Measurements from ENCODE around the gene HLA-DOB.
"Not testable (repeated sequence)": the region's sequence is repeated elsewhere in the genome, so short reads cannot be mapped to it uniquely, and the experiment has no call there.

Gene HLA-DOB

GRCh38 chr6:32815115-32815514 is 1.7 kb downstream of the HLA-DOB start:
- Histone ChIP-seq H4K8ac (ENCODE audit: low read depth, low read length) (no peak overlapping the region), H3K4ac (ENCODE audit: low read depth, low read length) (no peak overlapping the region), H2AK5ac (ENCODE audit: low read length) (no peak overlapping the region), H2BK120ac (ENCODE audit: low read depth, low read length) (no peak overlapping the region), H3K79me2 (ENCODE audit: control insufficient read depth, insufficient read depth, low read length) (no peaks in the 10 kb centered on the region), H3K4me1 (ENCODE audit: control insufficient read depth, low read depth, low read length) (no peaks in the 10 kb centered on the region), H3K9ac (ENCODE audit: low read length) (no peak overlapping the region), H2BK15ac (replicated peaks; ENCODE audit: low read depth) (no peak overlapping the region), H3K56ac (ENCODE audit: low read length) (no peak overlapping the region), H3K27ac (ENCODE audit: low read depth, low read length) (no peak overlapping the region), H3K4me2 (ENCODE audit: low read length) (no peak overlapping the region), H3K4me3 (ENCODE audit: low read length) (no peak overlapping the region), H4K5ac (ENCODE audit: low read length) (no peak overlapping the region), H3K23ac (ENCODE audit: low read length) (no peak overlapping the region), H3K36me3 (ENCODE audit: control insufficient read depth, insufficient read depth, low read length) (no peaks in the 10 kb centered on the region), H3K79me1 (ENCODE audit: low read length) (no peaks in the 10 kb centered on the region), H2BK5ac (ENCODE audit: low read length) (no peak overlapping the region), H3K18ac (ENCODE audit: low read length) (no peak overlapping the region), H3K27me3 (ENCODE audit: insufficient read depth, low read length, poor library complexity) (no peaks in the 10 kb centered on the region)
- no CpG with 5 or more reads among the region's 5 CpGs for WGBS (ENCODE audit: extremely low coverage, insufficient coverage, low lambda C conversion rate)
- DNase-seq: no peak

GRCh38 chr6:32814145-32814544 is 2.7 kb downstream of the HLA-DOB start:
- H3K4ac ChIP-seq (ENCODE audit: low read depth, low read length): no peak overlapping the region
- no peak overlapping the region for H3K56ac ChIP-seq (ENCODE audit: low read length)
- no peak overlapping the region for H3K27ac ChIP-seq (ENCODE audit: low read depth, low read length)
- no peaks in the 10 kb centered on the region for H3K79me1 ChIP-seq (ENCODE audit: low read length)
- H2BK120ac ChIP-seq (ENCODE audit: low read depth, low read length): no peak overlapping the region
- H3K4me1 ChIP-seq (ENCODE audit: control insufficient read depth, low read depth, low read length): no peaks in the 10 kb centered on the region
- H3K9ac ChIP-seq (ENCODE audit: low read length): no peak overlapping the region
- H2BK5ac ChIP-seq (ENCODE audit: low read length): no peak overlapping the region
- H3K4me2 ChIP-seq (ENCODE audit: low read length): no peak overlapping the region
- no peaks in the 10 kb centered on the region for H3K36me3 ChIP-seq (ENCODE audit: control insufficient read depth, insufficient read depth, low read length)
- H3K18ac ChIP-seq (ENCODE audit: low read length): no peak overlapping the region
- WGBS (ENCODE audit: extremely low coverage, insufficient coverage, low lambda C conversion rate): no CpG with 5 or more reads among the region's 2 CpGs
- no peaks in the 10 kb centered on the region for H3K27me3 ChIP-seq (ENCODE audit: insufficient read depth, low read length, poor library complexity)
- H2BK15ac ChIP-seq (replicated peaks; ENCODE audit: low read depth): no peak overlapping the region
- DNase-seq: no peak
- H3K4me3 ChIP-seq (ENCODE audit: low read length): no peak overlapping the region
- H4K8ac ChIP-seq (ENCODE audit: low read depth, low read length): no peak overlapping the region
- no peaks in the 10 kb centered on the region for H3K79me2 ChIP-seq (ENCODE audit: control insufficient read depth, insufficient read depth, low read length)
- H4K5ac ChIP-seq (ENCODE audit: low read length): no peak overlapping the region
- no peak overlapping the region for H3K23ac ChIP-seq (ENCODE audit: low read length)
- no peak overlapping the region for H2AK5ac ChIP-seq (ENCODE audit: low read length)

DNA sequence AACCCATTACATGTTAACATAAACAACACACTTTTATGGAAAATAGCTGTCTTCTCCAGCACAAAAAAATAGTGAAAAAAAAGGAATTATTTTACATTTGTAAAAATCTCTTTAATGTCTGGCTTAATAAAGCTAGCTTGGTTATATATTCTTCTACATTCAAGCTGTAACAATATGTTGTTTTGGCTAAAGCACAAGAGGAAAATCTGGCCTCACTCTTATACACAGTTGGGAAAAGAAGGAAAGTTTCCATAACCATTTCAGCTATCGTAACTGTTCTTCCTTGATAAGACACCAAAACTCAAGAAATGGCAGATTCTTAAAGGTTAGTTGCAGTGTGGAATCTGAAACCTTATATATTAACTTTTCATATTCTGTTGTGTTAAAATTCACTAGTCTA is 7.6 kb downstream of the HLA-DOB start:
- H3K9ac ChIP-seq (ENCODE audit: low read length): no peak overlapping the region
- H3K79me2 ChIP-seq (ENCODE audit: control insufficient read depth, insufficient read depth, low read length): no peaks in the 10 kb centered on the region
- no peak overlapping the region for H2BK15ac ChIP-seq (replicated peaks; ENCODE audit: low read depth)
- H4K5ac ChIP-seq (ENCODE audit: low read length): no peak overlapping the region
- H3K27me3 ChIP-seq (ENCODE audit: insufficient read depth, low read length, poor library complexity): no peaks in the 10 kb centered on the region
- no CpG with 5 or more reads among the region's 1 CpG for WGBS (ENCODE audit: extremely low coverage, insufficient coverage, low lambda C conversion rate)
- DNase-seq: no peak
- H3K36me3 ChIP-seq (ENCODE audit: control insufficient read depth, insufficient read depth, low read length): no peaks in the 10 kb centered on the region
- no peak overlapping the region for H3K4me2 ChIP-seq (ENCODE audit: low read length)
- no peak overlapping the region for H2BK120ac ChIP-seq (ENCODE audit: low read depth, low read length)
- no peak overlapping the region for H3K4ac ChIP-seq (ENCODE audit: low read depth, low read length)
- no peak overlapping the region for H4K8ac ChIP-seq (ENCODE audit: low read depth, low read length)
- no peaks in the 10 kb centered on the region for H3K79me1 ChIP-seq (ENCODE audit: low read length)
- H2AK5ac ChIP-seq (ENCODE audit: low read length): no peak overlapping the region
- no peak overlapping the region for H2BK5ac ChIP-seq (ENCODE audit: low read length)
- no peak overlapping the region for H3K56ac ChIP-seq (ENCODE audit: low read length)
- H3K4me1 ChIP-seq (ENCODE audit: control insufficient read depth, low read depth, low read length): no peaks in the 10 kb centered on the region
- H3K4me3 ChIP-seq (ENCODE audit: low read length): no peak overlapping the region
- H3K18ac ChIP-seq (ENCODE audit: low read length): no peak overlapping the region
- no peak overlapping the region for H3K27ac ChIP-seq (ENCODE audit: low read depth, low read length)
- no peak overlapping the region for H3K23ac ChIP-seq (ENCODE audit: low read length)

DNA sequence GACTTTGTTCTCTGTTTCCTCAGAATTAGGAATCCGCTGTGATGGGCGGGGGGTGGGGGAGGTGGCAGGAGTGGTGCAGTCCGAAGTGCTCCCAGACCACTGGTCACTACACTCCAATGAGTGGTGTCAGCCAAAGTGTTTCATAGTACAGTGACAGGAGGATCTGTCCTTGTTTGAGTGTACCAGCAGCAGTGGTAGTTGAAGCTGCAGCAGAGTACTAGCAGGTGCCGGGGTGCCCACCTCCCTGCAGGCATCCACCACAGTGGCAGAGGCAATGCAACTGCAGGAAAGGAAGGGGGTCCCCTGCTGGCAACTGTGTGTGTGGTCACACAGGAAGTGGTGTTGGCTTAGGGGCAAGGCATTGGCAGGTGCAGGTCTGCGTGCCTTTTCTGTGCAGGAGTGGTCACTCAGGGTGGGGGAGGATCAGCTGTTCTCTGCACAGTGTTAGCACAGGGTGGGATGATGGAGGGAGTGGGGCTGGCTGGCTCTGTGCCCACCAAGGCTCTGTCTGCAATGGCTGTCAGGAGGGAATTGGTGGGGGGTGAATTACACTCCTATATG is 9.7 kb downstream of the HLA-DOB start:
- no peak overlapping the region for H2AK5ac ChIP-seq (ENCODE audit: low read length)
- H4K5ac ChIP-seq (ENCODE audit: low read length): no peak overlapping the region
- no peak overlapping the region for H3K23ac ChIP-seq (ENCODE audit: low read length)
- H3K4me2 ChIP-seq (ENCODE audit: low read length): no peak overlapping the region
- H3K4ac ChIP-seq (ENCODE audit: low read depth, low read length): no peak overlapping the region
- no peak overlapping the region for H3K9ac ChIP-seq (ENCODE audit: low read length)
- H3K79me1 ChIP-seq (ENCODE audit: low read length): no peaks in the 10 kb centered on the region
- no peaks in the 10 kb centered on the region for H3K36me3 ChIP-seq (ENCODE audit: control insufficient read depth, insufficient read depth, low read length)
- no peak overlapping the region for H2BK15ac ChIP-seq (replicated peaks; ENCODE audit: low read depth)
- no peak overlapping the region for H2BK5ac ChIP-seq (ENCODE audit: low read length)
- no CpG with 5 or more reads among the region's 5 CpGs for WGBS (ENCODE audit: extremely low coverage, insufficient coverage, low lambda C conversion rate)
- no peak overlapping the region for H3K4me3 ChIP-seq (ENCODE audit: low read length)
- no peak overlapping the region for H3K56ac ChIP-seq (ENCODE audit: low read length)
- peak; percentile 6 for DNase-seq
- no peaks in the 10 kb centered on the region for H3K4me1 ChIP-seq (ENCODE audit: control insufficient read depth, low read depth, low read length)
- no peaks in the 10 kb centered on the region for H3K27me3 ChIP-seq (ENCODE audit: insufficient read depth, low read length, poor library complexity)
- no peak overlapping the region for H2BK120ac ChIP-seq (ENCODE audit: low read depth, low read length)
- no peak overlapping the region for H4K8ac ChIP-seq (ENCODE audit: low read depth, low read length)
- no peak overlapping the region for H3K18ac ChIP-seq (ENCODE audit: low read length)
- H3K79me2 ChIP-seq (ENCODE audit: control insufficient read depth, insufficient read depth, low read length): no peaks in the 10 kb centered on the region
- no peak overlapping the region for H3K27ac ChIP-seq (ENCODE audit: low read depth, low read length)

DNA sequence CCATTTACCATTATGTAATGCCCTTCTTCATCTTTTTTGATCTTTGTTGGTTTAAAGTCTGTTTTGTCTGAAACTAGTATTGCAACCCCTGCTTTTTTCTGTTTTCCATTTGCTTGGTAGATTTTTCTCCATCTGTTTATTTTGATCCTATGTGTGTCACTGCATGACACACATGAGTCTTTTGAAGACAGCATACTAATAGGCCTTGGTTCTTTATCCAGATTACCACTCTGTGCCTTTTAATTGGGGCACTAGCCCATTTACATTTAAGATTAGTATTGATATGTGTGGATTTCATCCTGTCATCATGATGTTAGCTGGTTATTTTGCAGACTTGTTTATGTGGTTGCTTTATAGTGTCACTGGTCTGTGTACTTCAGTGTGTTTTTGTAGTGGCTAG is 11.4 kb downstream of the HLA-DOB start:
- not testable (repeated sequence) for H2BK120ac ChIP-seq (ENCODE audit: low read depth, low read length); H3K27me3 ChIP-seq (ENCODE audit: insufficient read depth, low read length, poor library complexity); H3K18ac ChIP-seq (ENCODE audit: low read length); H3K23ac ChIP-seq (ENCODE audit: low read length); H3K9ac ChIP-seq (ENCODE audit: low read length); H3K4me1 ChIP-seq (ENCODE audit: control insufficient read depth, low read depth, low read length); H4K5ac ChIP-seq (ENCODE audit: low read length); H3K4me2 ChIP-seq (ENCODE audit: low read length); H4K8ac ChIP-seq (ENCODE audit: low read depth, low read length); H3K4ac ChIP-seq (ENCODE audit: low read depth, low read length); H2BK15ac ChIP-seq (replicated peaks; ENCODE audit: low read depth); H2AK5ac ChIP-seq (ENCODE audit: low read length); H3K4me3 ChIP-seq (ENCODE audit: low read length); H3K27ac ChIP-seq (ENCODE audit: low read depth, low read length); H2BK5ac ChIP-seq (ENCODE audit: low read length); H3K36me3 ChIP-seq (ENCODE audit: control insufficient read depth, insufficient read depth, low read length); H3K56ac ChIP-seq (ENCODE audit: low read length); H3K79me1 ChIP-seq (ENCODE audit: low read length); H3K79me2 ChIP-seq (ENCODE audit: control insufficient read depth, insufficient read depth, low read length); DNase-seq

DNA sequence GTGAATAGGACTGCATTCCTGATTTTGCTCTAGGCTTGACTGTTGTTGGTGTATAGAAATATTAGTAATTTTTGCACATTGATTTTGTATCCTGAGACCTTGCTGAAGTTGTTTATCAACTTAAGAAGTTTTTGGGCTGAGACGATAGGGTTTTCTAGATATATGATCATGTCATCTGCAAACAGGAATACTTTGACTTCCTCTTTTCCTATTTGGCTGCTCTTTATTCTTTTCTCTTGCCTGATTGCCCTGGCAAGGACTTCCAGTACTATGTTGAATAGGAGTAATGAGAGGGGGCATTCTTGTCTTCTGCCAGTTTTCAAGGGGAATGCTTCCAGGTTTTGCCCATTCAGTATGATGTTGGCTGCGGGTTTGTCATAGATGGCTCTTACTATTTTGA is 13.4 kb downstream of the HLA-DOB start:
- no CpG with 5 or more reads among the region's 2 CpGs for WGBS (ENCODE audit: extremely low coverage, insufficient coverage, low lambda C conversion rate)
- H4K8ac ChIP-seq (ENCODE audit: low read depth, low read length): no peak overlapping the region
- no peak overlapping the region for H3K4me3 ChIP-seq (ENCODE audit: low read length)
- no peak overlapping the region for H3K4me2 ChIP-seq (ENCODE audit: low read length)
- no peaks in the 10 kb centered on the region for H3K27me3 ChIP-seq (ENCODE audit: insufficient read depth, low read length, poor library complexity)
- no peak overlapping the region for H3K27ac ChIP-seq (ENCODE audit: low read depth, low read length)
- H3K23ac ChIP-seq (ENCODE audit: low read length): no peak overlapping the region
- no peak overlapping the region for H2BK15ac ChIP-seq (replicated peaks; ENCODE audit: low read depth)
- no peaks in the 10 kb centered on the region for H3K4me1 ChIP-seq (ENCODE audit: control insufficient read depth, low read depth, low read length)
- no peaks in the 10 kb centered on the region for H3K79me1 ChIP-seq (ENCODE audit: low read length)
- DNase-seq: no peak
- H3K79me2 ChIP-seq (ENCODE audit: control insufficient read depth, insufficient read depth, low read length): no peaks in the 10 kb centered on the region
- no peak overlapping the region for H4K5ac ChIP-seq (ENCODE audit: low read length)
- H3K56ac ChIP-seq (ENCODE audit: low read length): no peak overlapping the region
- H3K36me3 ChIP-seq (ENCODE audit: control insufficient read depth, insufficient read depth, low read length): no peaks in the 10 kb centered on the region
- H2BK120ac ChIP-seq (ENCODE audit: low read depth, low read length): no peak overlapping the region
- H3K18ac ChIP-seq (ENCODE audit: low read length): no peak overlapping the region
- H2BK5ac ChIP-seq (ENCODE audit: low read length): no peak overlapping the region
- H3K4ac ChIP-seq (ENCODE audit: low read depth, low read length): no peak overlapping the region
- no peak overlapping the region for H3K9ac ChIP-seq (ENCODE audit: low read length)
- no peak overlapping the region for H2AK5ac ChIP-seq (ENCODE audit: low read length)
